ENCODE data around the gene NR5A2.

- TF ChIP-seq CTCF (IDR thresholded peaks at IDR 0.05) (no peak), EZH2 (IDR thresholded peaks at IDR 0.05) (no peak)
These were observed 54.8 kb downstream of the NR5A2 start for GRCh38 chr1:200082329-200082728.

Measured in neural progenitor cell (in vitro differentiated cells).